GM20431 (cell line): ENCODE results near the gene PRMT9.

Experiments used
- in situ Hi-C: fragments of 300-500 bp; cut with MseI, MboI; formaldehyde crosslinking; loops from one replicate; pipeline ENCODE4 v1.15.0; 2020; ENCODE audit warnings: low sequenced_read_pairs; ENCODE audit not compliant: unreplicated experiment

The PRMT9 gene

DNA sequence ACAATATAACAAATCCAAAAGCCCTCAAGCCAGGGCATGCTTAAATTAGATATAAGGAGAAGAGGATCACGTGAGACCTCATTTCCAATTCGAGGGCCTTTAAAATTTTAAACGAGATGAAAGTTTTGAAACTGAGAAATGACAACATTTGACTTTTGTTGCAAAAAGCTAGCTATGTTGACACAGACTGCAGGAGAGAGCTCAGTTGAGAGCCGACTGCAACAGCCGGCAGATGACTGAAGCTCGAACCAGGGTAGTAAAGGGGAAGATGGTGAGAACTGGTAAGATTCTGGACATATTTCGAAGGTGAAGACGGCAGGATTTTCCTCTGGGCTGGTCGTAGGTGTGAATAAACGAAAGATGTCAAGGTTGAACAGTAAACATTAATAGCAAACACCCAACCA, 773 bp downstream of the PRMT9 start:
- in situ Hi-C loops, result no loop called here

DNA sequence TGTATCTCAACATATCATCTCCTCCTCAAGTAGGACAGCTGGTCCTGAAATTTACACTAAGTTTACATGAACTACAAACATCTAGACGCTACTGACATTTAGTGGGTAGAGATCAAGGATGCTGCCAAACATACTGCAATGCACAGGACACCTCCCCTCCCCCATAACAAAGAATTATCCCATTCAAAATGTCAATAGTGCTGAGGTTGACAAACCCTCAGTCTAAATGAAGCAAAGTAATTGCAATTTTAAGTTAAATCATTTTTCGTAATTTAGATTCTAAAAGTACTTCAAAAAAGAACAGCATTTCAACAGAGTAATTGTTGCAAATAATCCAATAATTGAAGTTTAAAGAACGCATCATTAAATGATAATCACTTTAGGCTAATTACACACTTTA, 1.2 kb downstream of the PRMT9 start:
- in situ Hi-C loops, result no loop called here

DNA sequence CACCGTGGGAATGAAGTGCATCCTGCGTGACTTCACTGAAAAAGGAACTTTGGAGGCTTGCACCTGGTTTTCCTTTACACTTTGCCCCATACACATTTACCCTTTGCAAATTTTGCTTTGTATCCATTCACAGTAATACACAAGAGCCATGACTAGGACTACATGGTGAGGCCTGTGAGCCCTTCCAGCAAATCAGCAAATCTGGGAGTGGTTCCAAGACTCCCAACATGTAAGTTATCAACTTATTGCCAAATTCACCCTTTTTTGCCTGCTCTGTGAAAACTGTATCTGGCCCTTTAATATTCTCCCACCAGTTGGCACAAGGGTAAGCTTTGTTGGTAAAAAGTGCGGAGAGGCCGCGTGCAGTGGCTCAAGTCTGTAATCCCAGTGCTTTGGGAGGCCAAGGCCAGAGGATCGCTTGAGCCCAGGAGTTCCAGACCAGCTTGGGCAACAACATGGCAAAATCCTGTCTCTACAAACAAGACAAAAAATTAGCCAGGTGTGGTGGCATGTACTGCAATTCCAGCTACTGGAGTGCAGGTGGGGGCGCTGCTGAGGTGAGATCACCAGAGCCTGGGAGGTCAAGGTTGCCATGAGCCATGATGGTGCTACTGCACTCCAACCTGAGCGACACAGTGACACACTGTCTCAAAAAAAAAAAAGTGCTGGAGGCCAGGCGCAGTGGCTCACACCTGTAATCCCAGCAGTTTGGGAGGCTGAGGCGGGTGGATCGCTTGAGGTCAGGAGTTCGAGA, 5.0 kb downstream of the PRMT9 start:
- in situ Hi-C loops, result no loop called here

DNA sequence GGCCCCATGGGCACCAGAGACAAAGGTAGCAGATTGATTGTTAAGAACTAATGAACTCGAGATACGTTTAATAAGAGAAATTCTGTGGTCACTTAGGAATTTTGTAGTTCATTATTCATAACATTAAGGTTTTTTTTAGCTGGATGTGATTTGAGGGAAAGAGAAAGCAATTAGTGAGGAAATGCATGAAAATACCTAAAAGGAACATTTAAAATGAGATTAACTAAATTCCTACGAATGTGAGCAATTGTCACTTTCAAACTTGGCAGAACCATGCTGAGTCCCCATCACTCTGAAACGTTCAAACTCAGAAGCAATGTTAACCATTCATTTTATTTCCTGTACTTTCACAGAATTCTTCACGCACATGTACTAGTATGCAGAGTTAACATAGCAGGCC, 5.9 kb downstream of the PRMT9 start:
- in situ Hi-C loops, result no loop called here

DNA sequence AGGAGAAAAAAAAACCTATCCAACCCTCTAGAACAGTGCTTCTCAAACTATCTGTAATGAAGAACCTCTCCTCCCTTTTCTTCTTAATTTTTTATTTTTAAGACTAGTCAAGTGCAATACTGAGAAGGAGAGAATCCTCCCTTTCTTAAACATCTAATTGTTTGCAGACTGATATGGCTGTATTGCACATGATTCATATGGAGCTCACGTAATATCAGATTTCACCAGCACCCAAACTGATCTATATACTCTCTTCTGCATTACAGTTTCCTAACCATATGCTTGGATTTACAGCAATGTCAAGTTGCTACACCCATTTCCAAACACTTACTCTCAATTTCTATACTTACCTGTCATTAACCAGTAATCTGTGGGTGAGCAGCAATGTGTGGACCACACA, 9.5 kb downstream of the PRMT9 start:
- in situ Hi-C loops, result no loop called here

DNA sequence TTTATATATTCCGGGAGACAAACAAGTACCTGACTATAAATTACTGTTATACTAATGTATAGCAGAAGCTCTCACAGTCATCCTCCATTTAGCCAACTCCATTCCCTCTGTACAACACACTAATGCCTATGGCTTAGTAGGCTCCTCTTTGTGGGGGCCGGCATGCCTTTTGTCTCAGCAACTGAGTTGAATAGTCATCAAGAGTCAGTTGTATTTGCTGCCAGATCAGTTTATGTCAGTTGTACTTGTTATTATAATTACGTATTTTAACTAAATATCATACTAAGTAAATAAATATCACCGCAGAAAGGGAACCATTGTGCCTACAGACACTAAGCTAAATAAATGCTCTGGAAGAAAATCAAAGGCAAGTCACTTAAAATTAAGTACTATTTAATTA, 9.9 kb downstream of the PRMT9 start:
- in situ Hi-C loops, result no loop called here

DNA sequence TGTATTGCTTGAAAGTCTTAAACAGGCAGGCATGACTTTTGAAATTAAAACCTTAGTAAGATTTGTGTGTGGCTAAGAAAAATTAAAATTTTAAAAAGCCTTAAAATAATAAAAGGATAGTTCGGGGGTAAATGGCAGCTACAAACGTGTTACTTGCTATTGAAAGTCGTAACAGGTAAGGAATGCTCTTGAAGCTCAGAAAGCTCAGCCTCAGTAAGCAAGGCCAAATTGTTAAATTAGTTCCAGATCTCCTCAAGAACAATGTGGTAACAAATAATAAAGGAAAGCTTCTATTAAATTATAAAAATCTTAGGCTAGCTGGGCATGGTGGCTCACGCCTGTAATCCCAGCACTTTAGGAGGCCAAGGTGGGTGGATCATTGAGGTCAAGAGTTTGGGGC, 25.5 kb downstream of the PRMT9 start:
- in situ Hi-C loops, result no loop called here

DNA sequence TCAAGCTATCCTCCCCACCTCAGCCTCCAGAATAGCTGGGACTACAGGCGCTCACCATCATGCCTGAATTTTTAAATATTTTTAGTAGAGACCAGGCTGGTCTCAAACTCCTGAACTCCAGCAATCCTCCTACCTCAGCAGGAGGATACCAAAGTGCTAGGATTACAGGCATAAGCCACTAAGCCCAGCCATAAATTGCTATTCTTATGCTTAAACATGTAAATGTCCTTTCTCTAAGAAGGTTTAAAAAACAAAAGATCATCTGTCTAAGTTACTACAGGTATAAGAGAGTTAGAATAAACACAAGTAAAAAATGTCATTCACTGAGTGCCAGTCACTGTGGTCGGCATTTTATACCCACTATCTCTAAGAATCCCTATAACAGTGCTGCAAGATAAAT, 28.3 kb downstream of the PRMT9 start:
- in situ Hi-C loops, result no loop called here

DNA sequence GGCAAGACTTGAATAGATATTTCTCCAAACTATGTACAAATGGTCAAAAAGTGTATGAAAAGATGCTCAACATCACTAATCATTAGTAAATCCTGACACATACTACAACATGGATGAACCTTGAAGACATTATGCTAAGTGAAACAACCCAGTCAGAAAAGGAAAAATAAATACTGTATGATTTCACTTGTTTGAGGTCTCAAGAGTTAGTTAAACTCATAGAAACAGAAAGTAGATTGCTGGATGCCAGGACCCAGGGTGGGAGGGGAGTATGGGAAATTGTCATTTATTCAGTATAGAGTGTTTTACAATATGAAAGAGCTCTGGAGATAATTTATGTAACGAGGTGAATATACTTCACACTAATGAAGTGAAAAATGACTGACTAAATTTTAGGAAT, 32.4 kb downstream of the PRMT9 start:
- in situ Hi-C loops, result no loop called here

DNA sequence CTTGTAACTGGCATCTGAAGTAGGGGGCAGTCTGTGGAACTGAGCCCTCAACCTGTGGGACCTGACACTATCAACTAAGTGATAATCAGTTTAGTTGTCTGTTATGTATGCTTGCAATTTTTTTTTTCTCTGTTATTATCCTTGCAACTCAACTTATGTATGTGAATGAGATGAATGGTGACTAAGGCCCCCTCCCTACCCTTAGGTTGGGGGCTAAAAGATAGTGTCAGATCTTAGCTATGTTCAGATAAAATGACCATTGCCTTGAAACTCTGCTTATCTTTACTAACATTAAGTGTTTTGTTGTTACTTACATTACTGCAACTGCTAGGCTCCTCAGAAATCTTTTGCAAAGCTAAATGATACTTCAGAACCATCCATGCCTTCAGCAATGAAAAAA, 35.3 kb downstream of the PRMT9 start:
- in situ Hi-C loops, result no loop called here

DNA sequence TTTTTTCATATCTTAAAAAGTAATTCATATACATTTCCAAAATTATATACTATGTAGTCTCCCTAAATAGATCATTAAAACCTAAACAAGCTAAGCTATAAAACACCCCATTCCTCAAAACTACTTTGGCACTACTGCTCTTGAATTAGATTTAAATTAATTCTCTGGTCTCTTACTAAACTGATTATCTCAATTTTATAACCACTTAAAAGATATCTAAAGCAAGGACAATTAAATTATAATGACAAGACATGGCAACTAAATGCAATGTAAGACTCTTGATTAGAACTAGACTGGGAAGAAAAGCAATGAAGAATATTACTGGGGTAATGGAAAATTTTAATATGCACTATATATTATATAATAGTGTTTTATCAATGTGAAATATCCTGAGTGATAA, 38.9 kb downstream of the PRMT9 start:
- in situ Hi-C loops, result no loop called here

DNA sequence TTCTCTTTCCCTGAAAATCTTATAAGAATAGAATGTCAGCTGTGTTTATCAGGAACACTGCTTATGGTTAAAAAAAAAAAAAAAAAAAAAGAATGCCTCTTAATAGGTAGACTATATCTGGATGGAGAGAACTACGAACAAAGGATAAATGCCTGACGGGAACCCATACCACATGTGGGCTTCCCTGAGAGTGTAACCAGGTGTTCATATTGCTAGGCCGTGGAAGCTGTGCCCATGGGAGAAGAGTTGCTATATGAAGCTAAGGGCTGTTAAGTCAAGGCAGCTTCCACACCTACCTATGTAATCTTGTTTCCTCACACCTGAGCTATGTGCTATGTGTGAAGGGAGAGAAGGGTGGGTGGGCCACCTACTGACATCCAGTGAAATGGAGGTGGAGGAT, 39.5 kb downstream of the PRMT9 start:
- in situ Hi-C loops, result no loop called here

DNA sequence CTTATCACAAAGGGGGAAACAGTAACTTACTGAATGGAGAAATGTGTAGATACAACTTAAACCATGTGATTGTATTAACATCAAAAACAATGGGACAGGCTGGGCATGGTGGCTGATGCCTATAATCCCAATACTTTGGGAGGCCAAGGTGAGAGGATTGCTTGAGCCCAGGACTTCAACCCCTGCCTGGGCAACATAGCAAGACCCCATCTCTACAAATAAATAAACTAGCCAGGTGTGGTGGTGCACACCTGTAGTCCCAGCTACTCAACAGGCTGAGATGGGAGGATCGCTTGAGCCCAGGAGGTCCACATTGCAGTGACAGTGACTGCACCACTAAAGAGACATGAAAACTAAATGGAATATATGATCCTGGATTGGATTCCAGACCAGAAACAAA, 40.3 kb downstream of the PRMT9 start:
- in situ Hi-C loops, result no loop called here

DNA sequence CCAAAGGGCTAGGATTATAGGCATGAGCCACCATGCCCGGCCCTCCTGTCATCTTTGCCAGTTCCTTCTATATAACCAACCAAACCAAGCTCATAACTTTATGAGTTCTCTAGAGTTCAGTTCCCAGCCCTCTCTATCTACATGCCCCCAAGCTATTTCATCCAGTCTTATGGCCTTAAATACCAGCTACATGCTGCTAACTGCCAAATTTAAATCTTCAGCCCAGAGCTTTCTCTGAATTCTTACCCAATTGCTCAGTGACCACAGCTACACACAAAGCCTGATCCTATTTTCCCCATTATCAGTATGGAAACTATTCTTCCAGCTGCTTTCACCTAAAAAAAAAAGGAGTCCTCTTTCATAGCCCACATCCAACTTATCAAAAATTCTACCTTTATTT, 43.6 kb downstream of the PRMT9 start:
- in situ Hi-C loops, result no loop called here

DNA sequence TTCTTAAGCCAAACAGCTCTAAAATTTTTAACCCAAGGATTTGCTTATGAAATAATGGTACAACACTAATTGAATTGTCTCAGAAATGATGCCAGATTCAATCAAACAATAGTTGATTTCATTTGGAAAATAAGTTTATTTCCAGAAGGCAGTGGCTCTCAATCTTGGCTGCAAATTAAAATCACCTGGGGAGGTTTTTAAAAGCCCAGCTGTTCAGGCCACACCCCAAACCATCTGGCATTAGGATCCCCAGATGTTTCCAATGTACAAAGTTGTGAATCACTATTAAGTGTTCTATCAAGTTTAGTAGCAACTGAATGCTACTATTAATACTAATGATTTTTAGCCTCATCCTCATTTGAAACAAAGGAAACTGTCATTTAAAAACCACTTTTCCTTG, 44.6 kb downstream of the PRMT9 start:
- in situ Hi-C loops, result no loop called here

DNA sequence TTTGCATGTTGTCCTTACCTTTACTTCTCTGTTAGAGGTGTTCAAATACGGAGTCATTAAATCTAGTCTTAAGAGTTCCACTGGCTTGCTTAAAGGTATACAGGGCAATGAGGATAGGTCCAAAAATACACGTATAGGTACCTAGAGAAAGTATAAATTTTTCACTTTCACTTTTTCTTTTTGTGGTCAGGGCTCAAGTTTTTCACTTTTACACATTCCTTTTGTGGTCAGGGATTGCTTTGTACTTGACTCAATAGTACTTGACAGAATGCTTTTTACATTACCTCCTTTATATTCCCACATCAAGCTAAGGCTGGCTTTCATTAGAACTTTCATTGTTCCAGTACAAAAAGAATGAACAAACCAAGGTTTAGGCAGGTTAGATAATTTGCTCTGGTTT, 45.0 kb downstream of the PRMT9 start:
- in situ Hi-C loops, result no loop called here

DNA sequence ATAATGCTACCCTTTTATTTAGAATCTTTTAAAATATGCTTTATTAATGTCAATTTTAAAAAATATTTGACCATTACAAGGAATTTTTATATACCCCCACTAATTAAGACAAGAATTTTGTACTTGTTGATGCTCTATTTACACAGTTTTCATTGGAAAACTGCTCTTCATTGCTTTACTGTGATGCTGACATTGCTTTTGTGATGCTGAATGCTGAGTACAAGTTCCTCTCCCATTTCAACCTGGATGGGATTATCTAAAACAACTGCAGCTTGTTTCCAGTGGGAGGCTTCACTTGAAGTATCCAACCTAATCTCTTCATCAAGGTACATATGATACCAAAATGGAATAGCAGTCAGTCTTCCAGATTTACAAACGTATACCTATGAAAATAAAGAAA, 45.6 kb downstream of the PRMT9 start:
- in situ Hi-C loops, result no loop called here

DNA sequence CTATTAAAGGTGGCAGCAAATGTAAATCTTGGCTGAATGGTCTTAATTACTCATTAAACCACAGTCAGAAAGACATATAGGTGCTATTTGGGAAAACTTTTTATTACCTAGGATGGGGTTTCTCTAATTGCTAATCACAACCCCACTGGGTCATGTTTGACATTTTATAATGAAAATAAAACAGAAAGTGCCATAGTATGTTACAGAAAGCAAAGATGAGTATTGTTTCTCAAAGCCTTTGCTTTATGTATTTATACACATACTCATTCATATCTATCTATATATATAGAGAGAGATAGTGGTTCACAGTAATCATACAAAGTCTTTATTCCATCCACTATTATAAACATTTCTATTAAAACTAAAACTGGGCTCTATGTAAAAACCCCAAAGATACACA, 48.6 kb downstream of the PRMT9 start:
- in situ Hi-C loops, result no loop called here

DNA sequence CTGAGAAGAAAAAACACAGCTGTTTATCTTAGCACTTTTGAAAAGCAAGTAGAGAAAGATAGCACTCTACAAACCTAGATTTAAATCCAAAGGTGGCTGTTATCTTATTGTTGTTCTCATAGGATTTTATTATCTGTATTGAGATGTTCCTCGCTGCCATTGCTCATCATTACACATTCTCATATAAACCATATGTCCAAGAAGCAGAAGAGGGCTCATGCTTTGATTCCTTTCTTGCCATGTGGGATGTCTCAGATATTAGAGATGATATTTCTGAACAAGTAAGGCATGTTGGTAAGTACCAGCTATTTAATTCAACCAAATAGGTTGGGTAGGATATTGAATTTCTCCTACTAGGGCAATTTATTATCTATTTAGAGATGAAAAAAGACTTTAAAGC, 50.3 kb downstream of the PRMT9 start:
- in situ Hi-C loops, result no loop called here

DNA sequence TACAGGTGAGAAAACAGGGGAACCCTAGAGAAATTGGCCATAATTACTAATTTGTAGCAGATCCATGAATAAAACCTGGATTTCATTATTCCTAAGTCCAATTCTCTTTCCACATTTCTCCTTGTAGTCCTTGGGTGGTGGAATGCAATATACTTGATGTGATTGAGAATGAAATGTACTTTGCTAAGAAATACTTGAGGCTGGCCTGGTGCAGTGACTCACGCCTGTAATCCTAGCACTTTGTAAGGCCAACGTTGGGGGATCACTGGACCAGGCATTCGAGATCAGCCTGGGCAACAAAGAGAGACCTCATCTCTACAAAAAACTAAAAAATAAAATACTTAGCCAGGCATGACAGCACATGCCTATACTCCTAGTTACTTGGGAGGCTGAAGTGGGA, 50.9 kb downstream of the PRMT9 start:
- in situ Hi-C loops, result no loop called here

DNA sequence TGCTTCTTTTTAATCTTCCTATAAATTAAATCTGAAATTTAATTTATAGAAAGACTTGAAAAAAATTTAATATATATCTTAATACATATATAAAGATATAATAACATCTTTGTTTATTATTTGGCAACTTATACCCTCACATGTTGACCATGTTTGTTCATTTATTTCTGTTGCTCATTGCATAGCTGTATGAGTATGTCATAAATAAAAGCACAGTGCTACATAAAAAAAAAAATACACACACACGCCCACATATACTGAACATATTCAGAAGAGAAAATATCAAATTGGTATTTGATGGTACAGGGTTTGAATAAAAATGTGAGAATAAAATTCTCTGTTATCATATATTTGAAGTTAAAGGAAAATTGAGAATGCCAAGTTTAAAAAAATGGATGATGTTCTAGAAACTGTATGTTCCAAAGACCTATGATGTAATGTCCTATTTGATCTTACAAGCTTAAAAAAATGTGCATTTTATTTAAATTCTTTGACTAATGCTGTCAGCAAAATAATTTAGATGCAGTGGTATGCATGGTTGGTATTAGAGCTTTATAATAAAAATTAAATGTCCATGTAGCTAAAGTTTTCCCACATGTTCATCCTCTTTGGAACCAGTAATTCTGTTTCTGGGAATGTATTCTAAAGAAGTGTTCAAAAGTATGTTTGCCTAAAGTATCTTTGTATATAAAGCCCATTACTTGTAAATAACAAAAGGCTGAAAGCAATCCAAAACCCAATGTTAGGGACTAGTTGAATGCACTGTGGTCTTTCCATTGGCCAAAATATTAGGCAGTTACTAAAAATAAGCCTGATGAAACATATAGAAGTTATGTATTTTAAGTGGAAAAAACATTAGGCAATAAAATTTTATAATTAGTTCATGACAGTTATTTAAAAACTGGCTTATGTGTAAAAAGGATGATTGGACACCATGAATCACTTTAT, 53.9 kb downstream of the PRMT9 start:
- in situ Hi-C loops, result no loop called here

DNA sequence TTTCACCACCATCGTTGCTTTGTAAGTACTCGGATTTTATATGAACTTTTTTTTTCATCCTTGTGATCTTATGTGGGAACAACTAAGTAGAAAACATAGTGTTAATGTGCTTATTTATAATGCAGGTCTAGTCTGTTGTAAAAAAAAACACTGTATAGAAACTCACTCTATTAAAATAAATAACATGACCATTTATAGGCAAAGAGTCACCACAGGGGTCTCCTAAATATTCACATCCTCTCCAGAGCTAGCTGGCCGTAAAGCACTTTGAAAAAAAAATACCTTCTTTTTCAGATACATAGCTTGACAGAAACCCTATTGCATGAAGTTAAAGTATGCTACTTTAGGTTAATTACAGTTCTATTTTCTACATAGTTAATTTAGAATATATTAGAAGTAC, 55.5 kb downstream of the PRMT9 start:
- in situ Hi-C loops, result no loop called here
